ENCODE results near the gene CDH22. TPM values are rescaled to one million over a fixed set of nuclear protein-coding genes. Genes with fewer than 3 reads are reported as not detected.

CDH22 gene
- total and polyA plus RNA-seq, 2 experiments from 2014 or later: 0.08 to 0.10 TPM

DNA sequence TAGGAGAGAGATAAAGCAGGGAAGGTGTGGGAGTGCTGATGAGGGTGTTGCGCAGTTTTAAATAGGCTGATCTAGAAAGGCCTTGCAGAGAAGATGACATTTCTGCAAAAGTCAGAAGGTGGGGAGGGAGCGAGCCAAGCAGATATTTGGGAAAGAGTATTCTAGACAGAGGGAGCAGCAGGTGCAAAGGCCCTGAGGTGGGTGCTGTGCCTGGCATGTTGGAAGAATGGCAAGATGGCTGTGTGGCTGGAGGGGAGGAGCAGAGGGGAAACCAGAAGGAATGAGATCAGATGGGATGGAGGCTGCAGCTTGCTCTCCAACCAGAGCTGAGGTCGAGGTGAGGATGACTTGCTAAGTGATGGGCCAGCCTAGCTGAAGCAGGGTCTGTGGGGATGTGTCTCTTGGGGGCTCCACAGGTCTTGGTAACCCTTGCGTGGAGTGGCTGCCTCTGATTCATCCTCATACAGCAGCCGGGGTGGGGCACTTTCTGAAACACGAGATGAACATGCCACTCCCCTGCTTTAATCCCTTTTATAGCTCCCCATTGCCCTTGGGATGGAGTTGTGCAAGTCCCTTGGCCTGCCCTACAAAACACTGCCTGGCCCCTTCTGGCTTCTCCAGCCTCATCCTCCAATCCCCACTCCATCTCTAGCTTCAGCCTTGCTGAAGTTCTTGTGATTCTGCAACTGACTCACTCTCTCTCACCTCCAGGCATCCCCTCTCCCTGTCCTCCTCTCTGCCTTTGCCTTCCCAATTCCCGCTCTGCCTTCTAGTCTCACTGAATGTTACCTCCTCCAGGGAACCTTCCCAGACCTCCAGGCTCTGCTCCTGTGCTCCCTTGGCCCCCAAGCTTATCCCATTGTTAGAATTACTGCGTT is 94.1 kb downstream of the CDH22 start:
- no peak overlapping the region for H2AFZ ChIP-seq
- H3K4me3 ChIP-seq: no peak overlapping the region
- TF ChIP-seq EZH2 (IDR thresholded peaks at IDR 0.05; ENCODE audit: low read depth, unreplicated experiment): no peak
- TF ChIP-seq JUNB (IDR thresholded peaks at IDR 0.05; ENCODE audit: unreplicated experiment): no peak
- TF ChIP-seq, protein P1, sequence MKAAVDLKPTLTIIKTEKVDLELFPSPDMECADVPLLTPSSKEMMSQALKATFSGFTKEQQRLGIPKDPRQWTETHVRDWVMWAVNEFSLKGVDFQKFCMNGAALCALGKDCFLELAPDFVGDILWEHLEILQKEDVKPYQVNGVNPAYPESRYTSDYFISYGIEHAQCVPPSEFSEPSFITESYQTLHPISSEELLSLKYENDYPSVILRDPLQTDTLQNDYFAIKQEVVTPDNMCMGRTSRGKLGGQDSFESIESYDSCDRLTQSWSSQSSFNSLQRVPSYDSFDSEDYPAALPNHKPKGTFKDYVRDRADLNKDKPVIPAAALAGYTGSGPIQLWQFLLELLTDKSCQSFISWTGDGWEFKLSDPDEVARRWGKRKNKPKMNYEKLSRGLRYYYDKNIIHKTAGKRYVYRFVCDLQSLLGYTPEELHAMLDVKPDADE (IDR thresholded peaks at IDR 0.05): no peak
- H3K4me1 Mint-ChIP-seq: peaks cover 13% of the 10 kb centered on the region
- H3K9me2 ChIP-seq (ENCODE audit: insufficient read depth): no peaks in the 10 kb centered on the region
- no peaks in the 10 kb centered on the region for H3K27me3 ChIP-seq (ENCODE audit: insufficient read depth)
- H3K36me3 ChIP-seq (ENCODE audit: insufficient read depth): no peaks in the 10 kb centered on the region
- peak overlapping the region; percentile 18; the same call in 1 of the 2 replicates for H3K27ac Mint-ChIP-seq
- DNase-seq (ENCODE audit: low spot score) (no peak), ATAC-seq (no peak)
- H3K9me3 Mint-ChIP-seq: no peaks in the 10 kb centered on the region
- peaks cover 8% of the 10 kb centered on the region for H3K27me3 Mint-ChIP-seq (ENCODE audit: insufficient read depth, low read depth, poor library complexity)
- H3K79me2 ChIP-seq (replicated peaks; ENCODE audit: insufficient read depth): no peaks in the 10 kb centered on the region
- no peak overlapping the region for H3K4me3 Mint-ChIP-seq
- H3F3A ChIP-seq (replicated peaks; ENCODE audit: low read depth): no peaks in the 10 kb centered on the region
- H4K20me1 ChIP-seq (replicated peaks; ENCODE audit: insufficient read depth): no peaks in the 10 kb centered on the region
- no peak overlapping the region for H3K27ac ChIP-seq (ENCODE audit: low read depth)
- no peak overlapping the region for H3K4me2 ChIP-seq
- peaks cover 7% of the 10 kb centered on the region for H3K4me1 ChIP-seq (ENCODE audit: insufficient read depth)
- H3K36me3 Mint-ChIP-seq (ENCODE audit: low read depth): no peaks in the 10 kb centered on the region

DNA sequence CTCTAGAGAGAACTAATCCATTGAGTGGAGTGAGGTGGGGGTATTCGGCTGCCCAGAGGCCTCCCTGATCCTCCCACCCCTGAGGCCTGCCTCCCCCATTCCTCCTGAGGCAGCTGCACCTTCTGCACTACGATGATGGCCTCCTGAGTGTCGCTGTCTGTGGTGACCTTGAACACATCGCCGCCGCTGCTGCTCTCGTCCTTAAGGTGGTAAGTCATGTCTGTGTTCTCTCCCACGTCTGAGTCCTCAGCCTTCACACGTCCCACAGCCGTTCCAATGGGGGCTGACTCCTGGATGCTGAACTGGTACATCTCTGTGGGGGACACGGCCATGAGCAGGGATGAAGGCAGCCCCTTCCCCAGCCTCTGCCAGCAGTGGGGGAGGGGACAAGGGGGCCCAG is 95.4 kb downstream of the CDH22 start:
- peaks cover 12% of the 10 kb centered on the region for H3K27me3 Mint-ChIP-seq (ENCODE audit: insufficient read depth, low read depth, poor library complexity)
- TF ChIP-seq NANOG (IDR thresholded peaks at IDR 0.05; ENCODE audit: borderline replicate concordance) (no peak), EZH2phosphoT487 (IDR thresholded peaks at IDR 0.05; ENCODE audit: unreplicated experiment) (no peak), JUNB (IDR thresholded peaks at IDR 0.05; ENCODE audit: unreplicated experiment) (no peak), STAT1 (IDR thresholded peaks at IDR 0.05; ENCODE audit: unreplicated experiment) (no peak), ZNF331 (CRISPR knock-in tag; IDR thresholded peaks at IDR 0.05; ENCODE audit: low read depth) (no peak)
- no peaks in the 10 kb centered on the region for H3F3A ChIP-seq (replicated peaks; ENCODE audit: low read depth)
- no peaks in the 10 kb centered on the region for H4K20me1 ChIP-seq (replicated peaks; ENCODE audit: insufficient read depth)
- no peaks in the 10 kb centered on the region for H3K79me2 ChIP-seq (replicated peaks; ENCODE audit: insufficient read depth)
- H3K4me1 Mint-ChIP-seq: peaks cover 13% of the 10 kb centered on the region
- H3K36me3 Mint-ChIP-seq (ENCODE audit: low read depth): no peaks in the 10 kb centered on the region
- DNase-seq (ENCODE audit: low spot score) (no peak), ATAC-seq (no peak)
- H3K9me3 Mint-ChIP-seq: no peaks in the 10 kb centered on the region
- H3K4me3 ChIP-seq: no peak overlapping the region
- H3K9me2 ChIP-seq (ENCODE audit: insufficient read depth): no peaks in the 10 kb centered on the region
- H2AFZ ChIP-seq: no peak overlapping the region
- H3K36me3 ChIP-seq (ENCODE audit: insufficient read depth): no peaks in the 10 kb centered on the region
- no peaks in the 10 kb centered on the region for H3K27me3 ChIP-seq (ENCODE audit: insufficient read depth)
- peaks cover 7% of the 10 kb centered on the region for H3K4me1 ChIP-seq (ENCODE audit: insufficient read depth)
- H3K27ac Mint-ChIP-seq: no peak overlapping the region
- H3K4me3 Mint-ChIP-seq: no peak overlapping the region
- H3K4me2 ChIP-seq: no peak overlapping the region
- H3K27ac ChIP-seq (ENCODE audit: low read depth): no peak overlapping the region

DNA sequence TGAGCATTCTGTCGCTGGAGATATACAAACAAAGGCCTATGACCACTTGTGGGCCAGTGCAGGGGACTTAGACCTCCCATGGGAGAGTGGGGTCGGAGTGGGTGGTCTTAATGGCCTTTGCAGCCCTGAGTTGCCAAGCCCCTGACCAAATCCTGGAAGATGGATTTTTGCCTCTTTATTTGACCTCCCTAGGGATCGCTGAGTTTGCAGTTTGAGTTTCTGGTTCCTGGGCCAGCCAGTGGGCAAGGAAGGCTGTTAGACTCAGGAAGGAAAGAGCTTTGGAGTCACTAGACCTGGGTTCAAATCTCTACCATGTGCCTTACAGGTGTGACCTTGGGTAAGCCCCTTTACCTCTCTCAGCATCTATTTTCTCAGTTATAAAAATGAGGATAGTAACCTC is 96.0 kb downstream of the CDH22 start:
- no peaks in the 10 kb centered on the region for H3K36me3 Mint-ChIP-seq (ENCODE audit: low read depth)
- H3K27me3 ChIP-seq (ENCODE audit: insufficient read depth): no peaks in the 10 kb centered on the region
- no peak overlapping the region for H2AFZ ChIP-seq
- H3K9me2 ChIP-seq (ENCODE audit: insufficient read depth): no peaks in the 10 kb centered on the region
- H3K4me2 ChIP-seq: no peak overlapping the region
- DNase-seq (ENCODE audit: low spot score): no peak
- no peaks in the 10 kb centered on the region for H4K20me1 ChIP-seq (replicated peaks; ENCODE audit: insufficient read depth)
- no peak overlapping the region for H3K4me3 Mint-ChIP-seq
- peaks cover 7% of the 10 kb centered on the region for H3K4me1 ChIP-seq (ENCODE audit: insufficient read depth)
- H3F3A ChIP-seq (replicated peaks; ENCODE audit: low read depth): no peaks in the 10 kb centered on the region
- no peak overlapping the region for H3K27ac ChIP-seq (ENCODE audit: low read depth)
- H3K27me3 Mint-ChIP-seq (ENCODE audit: insufficient read depth, low read depth, poor library complexity): peaks cover 12% of the 10 kb centered on the region
- no peak for ATAC-seq
- no peaks in the 10 kb centered on the region for H3K9me3 Mint-ChIP-seq
- H3K4me1 Mint-ChIP-seq: peaks cover 13% of the 10 kb centered on the region
- no peaks in the 10 kb centered on the region for H3K79me2 ChIP-seq (replicated peaks; ENCODE audit: insufficient read depth)
- no peak overlapping the region for H3K27ac Mint-ChIP-seq
- no peaks in the 10 kb centered on the region for H3K36me3 ChIP-seq (ENCODE audit: insufficient read depth)
- no peak overlapping the region for H3K4me3 ChIP-seq
- TF ChIP-seq STAT1 (IDR thresholded peaks at IDR 0.05; ENCODE audit: unreplicated experiment): no peak
- TF ChIP-seq, protein P2, sequence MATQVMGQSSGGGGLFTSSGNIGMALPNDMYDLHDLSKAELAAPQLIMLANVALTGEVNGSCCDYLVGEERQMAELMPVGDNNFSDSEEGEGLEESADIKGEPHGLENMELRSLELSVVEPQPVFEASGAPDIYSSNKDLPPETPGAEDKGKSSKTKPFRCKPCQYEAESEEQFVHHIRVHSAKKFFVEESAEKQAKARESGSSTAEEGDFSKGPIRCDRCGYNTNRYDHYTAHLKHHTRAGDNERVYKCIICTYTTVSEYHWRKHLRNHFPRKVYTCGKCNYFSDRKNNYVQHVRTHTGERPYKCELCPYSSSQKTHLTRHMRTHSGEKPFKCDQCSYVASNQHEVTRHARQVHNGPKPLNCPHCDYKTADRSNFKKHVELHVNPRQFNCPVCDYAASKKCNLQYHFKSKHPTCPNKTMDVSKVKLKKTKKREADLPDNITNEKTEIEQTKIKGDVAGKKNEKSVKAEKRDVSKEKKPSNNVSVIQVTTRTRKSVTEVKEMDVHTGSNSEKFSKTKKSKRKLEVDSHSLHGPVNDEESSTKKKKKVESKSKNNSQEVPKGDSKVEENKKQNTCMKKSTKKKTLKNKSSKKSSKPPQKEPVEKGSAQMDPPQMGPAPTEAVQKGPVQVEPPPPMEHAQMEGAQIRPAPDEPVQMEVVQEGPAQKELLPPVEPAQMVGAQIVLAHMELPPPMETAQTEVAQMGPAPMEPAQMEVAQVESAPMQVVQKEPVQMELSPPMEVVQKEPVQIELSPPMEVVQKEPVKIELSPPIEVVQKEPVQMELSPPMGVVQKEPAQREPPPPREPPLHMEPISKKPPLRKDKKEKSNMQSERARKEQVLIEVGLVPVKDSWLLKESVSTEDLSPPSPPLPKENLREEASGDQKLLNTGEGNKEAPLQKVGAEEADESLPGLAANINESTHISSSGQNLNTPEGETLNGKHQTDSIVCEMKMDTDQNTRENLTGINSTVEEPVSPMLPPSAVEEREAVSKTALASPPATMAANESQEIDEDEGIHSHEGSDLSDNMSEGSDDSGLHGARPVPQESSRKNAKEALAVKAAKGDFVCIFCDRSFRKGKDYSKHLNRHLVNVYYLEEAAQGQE (IDR thresholded peaks at IDR 0.05; ENCODE audit: unreplicated experiment): no peak
- TF ChIP-seq ZNF114 (CRISPR knock-in tag; IDR thresholded peaks at IDR 0.05): no peak
- TF ChIP-seq EZH2phosphoT487 (IDR thresholded peaks at IDR 0.05; ENCODE audit: unreplicated experiment): no peak
- TF ChIP-seq JUNB (IDR thresholded peaks at IDR 0.05; ENCODE audit: unreplicated experiment): no peak
- TF ChIP-seq ZNF331 (CRISPR knock-in tag; IDR thresholded peaks at IDR 0.05; ENCODE audit: low read depth): no peak

Measured in GM23338 (cell line).